GM19438 (cell line): Measurements from ENCODE around the gene CPNE8.

Experiments used
- ATAC-seq: cut with Tn5 transposase; IDR thresholded peaks from one replicate; pipeline ENCODE4 v1.9.1; 2021; ENCODE audit warnings: low read depth; ENCODE audit not compliant: unreplicated experiment

CPNE8 gene

DNA sequence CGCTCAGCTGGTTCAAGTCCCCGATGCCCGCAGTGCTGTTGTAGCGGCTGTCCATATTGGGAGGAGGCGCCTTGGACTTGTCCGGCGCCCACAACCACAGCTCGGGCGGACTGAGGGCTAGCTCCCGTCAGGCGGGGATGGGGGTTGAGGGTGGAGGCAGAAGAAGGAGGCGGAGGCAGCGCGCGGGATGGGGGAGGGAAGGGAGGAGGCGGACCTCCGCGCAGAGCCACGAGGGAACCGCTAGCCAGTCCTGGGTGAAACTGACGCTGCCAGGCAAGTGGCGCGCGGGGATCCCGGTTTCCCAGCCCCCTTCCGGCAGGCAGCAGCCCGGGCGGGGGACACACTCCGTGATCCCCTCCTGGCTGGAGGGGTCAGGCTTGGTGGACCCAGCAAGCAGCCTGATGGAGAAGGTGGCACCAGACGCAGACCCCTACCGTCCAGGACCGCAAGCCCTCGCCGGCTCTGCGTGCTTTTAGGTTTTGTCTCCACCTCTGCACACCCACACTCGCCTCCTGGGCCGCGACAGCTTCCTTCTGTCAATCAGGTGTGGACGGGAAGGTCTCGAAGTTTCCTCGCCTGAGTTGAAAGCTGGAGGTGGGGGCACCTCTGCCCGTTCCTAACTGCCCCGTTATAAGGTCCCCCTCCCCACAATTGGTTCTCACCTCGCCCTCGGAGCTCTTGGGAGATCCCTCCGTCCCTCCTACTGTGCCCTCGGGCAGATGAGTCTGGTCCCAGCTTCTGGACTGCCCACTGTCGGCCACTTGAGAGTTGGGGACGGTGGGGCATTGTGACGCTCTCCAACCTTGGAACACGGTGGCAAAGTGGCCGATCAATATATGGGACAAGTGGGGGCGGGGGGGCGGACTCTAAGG is at the start of gene CPNE8:
CPNE8 (minus strand) TSS at position 112 of the 872 bp plus-strand sequence; CDS start at position 55, 57 bp downstream.
- ATAC-seq = peak; percentile 56

DNA sequence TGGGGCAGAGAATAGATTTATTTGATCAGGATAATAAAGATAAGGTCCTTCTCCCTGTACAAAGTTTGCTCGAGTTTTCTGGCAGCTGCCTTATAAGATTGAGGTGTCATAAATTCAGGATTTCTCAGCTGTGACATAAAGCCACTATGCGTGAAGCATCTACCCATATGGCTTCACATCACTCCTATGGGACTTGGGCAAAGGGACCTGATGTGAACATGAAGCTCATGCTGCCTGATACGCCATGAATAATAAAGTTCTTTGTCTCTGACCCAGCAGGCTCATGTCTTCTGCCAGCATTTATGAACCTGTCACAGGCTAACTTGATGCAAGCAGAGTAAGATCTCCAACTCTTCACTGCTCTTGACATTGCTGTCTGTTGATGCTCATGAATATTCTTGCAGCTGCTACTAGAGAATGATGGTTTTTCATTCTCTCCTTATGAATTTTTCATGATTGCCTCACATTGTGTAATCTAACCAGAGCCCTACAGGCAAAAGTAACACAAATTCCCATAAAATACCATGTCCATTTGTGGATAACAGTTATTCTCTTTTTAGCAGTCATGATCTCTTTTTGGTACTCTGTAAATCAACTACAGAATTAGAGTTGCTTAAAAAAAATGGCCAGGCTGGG is 49.0 kb upstream of the CPNE8 start:
- no peak for ATAC-seq

DNA sequence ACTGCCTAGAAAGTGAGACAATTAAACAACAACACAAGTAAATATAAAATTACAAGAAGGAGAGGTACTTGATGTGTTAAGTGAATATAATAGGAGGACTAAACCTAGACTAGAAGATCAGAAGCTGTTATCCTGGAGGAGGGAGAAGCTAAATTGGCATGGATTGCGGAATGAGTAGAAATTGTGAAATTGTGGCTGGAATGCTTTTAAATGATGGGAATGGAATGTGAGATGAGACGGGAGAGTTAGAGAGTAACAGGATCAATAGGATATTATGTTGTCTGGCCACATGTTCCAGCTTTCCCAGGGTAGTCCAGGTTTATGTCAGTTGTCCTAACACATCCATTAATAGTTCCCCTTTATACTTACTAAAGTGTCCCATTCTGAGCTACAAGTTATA is 44.0 kb upstream of the CPNE8 start:
- ATAC-seq = no peak

DNA sequence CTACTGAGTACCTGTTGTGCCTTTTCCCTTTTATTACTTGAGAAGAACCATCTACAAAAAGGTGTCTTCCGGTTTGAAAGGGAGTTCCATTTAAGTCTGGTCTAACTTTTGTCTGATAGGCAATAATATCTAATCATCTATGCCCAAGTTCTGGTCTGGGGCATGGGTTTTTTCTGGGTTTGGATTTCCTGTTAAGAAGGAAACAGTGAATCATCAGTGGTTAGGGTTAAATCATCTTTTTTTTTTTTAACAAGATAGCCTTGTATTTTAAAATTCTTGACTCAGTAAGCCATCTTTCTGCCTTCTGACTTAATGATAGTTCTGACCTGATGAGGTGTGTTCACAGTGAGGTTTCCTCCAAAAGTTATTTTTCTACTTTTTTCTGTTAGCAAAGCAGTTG is 29.3 kb upstream of the CPNE8 start:
- ATAC-seq = no peak

DNA sequence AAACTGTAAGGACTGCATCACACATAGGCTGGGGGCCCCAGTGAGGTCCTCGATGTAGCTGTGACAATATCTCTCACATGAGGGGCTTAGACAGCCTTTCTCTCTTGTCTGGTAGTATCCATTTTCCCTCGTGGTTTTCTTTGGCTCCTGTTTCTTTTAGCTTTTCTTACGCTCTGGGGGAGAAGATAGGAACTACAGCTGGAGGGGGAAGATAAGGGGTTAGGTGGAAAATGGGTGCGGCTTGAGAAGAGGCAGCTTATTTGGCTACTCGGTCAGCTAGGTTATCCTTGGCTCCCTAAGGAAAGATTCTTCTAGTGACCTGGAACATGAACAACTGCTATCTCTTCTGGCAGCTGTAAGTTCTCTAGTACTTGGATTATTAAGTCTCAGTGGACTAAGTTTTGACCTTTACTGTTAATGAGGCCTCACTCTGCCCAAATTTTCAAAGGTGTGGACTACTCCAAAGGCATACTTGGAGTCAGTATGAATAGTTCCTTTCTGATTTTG is 28.7 kb upstream of the CPNE8 start:
- no peak for ATAC-seq

- no peak for ATAC-seq
These were observed 26.9 kb upstream of the CPNE8 start for GRCh38 chr12:38932320-38932719.

- ATAC-seq = no peak
These were observed 26.1 kb upstream of the CPNE8 start for GRCh38 chr12:38931461-38931860.

GRCh38 chr12:38930990-38931389 is 25.6 kb upstream of the CPNE8 start:
- no peak for ATAC-seq

DNA sequence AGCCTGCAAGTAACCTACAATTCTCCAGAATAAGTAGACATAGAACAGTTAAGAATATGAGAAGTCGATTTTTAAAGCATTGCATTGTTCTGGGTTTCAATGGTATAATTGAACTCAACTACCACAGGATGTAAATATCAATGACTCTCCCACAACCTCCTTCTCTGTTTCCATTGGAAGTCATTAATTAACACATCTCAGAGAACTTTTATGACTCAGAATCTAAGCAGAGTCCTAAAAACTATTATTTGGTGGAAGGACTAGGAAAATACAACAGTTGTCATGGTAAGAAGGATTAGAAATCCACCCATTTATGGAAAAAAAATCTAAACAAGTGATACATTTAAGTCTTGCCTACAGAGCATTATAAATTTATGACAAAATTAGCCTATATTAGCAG is 21.1 kb upstream of the CPNE8 start:
- ATAC-seq = no peak

GRCh38 chr12:38921025-38921677 is 15.8 kb upstream of the CPNE8 start:
- ATAC-seq = no peak

GRCh38 chr12:38919191-38919590 is 13.8 kb upstream of the CPNE8 start:
- ATAC-seq = no peak

- ATAC-seq = no peak
These were observed 10.2 kb upstream of the CPNE8 start for GRCh38 chr12:38915429-38916182.

GRCh38 chr12:38912116-38912515 is 6.7 kb upstream of the CPNE8 start:
- no peak for ATAC-seq

- ATAC-seq = no peak
These were observed 6.2 kb upstream of the CPNE8 start for GRCh38 chr12:38911611-38912010.

DNA sequence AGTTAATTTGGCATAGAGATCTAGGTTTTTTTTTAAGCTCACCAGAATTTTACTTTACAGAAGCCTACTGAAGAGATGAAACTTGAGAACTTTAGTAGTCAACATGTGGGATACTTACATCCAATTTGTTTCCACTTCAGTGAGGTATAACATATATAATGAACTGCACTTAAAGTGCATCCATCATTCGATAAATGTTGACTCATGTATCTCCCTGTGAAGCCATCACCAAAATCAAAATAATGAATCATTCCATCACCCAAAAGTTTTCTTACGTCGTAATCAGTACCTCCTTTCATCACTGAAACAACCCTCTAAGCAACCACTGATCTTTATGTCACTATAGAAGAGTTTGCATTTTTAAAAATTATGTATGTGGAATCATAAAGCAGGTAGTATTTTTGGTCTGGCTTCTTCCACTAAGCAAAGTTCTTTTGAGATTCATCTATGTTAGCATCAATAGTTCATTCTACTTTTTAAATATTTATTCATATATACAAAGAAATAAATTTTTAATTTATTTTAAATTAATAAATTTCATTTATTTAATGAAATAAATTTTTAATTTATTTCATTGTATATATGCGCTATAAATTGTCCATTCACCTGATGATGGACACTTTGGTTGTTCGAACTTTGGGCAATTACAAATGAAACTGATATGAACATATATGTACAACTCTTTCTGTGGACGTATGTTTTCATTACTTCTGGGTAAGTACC is 2.0 kb upstream of the CPNE8 start:
- ATAC-seq = no peak

DNA sequence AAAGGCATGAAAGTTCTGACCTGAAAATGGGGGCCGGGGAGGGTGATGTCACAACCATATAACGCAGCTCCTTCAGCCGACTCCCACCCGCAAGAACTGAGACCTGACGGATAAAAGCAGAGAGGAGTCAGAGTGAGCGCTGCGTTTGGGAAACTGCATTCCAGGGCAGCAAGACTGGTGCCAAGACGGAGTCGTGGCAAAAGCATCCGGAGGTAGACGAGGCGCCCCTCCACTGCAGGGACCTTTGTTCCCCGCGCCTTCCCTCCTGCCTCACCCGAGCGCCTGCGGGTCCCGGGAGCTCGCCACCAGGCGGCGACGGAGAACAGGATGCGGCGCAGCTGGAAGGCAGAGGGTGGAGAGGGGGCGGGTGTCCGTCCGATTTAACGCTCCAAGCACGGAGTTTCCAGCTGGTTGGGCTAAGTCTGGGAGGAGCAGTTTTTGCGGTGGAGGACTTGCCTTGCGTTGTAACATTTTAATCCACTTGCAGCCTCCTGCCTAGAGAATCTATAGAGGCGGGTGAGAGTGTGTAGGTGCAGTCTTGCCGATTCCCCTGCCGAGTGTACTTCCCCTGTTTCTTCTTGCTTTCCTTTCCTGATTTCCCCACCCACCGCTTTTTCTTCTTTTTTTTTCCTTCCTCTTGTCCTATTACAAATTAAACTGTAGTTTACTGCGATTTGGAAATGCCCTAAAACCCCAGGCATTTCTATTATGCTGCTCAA is 1.2 kb upstream of the CPNE8 start:
- ATAC-seq = peak; percentile 46

DNA sequence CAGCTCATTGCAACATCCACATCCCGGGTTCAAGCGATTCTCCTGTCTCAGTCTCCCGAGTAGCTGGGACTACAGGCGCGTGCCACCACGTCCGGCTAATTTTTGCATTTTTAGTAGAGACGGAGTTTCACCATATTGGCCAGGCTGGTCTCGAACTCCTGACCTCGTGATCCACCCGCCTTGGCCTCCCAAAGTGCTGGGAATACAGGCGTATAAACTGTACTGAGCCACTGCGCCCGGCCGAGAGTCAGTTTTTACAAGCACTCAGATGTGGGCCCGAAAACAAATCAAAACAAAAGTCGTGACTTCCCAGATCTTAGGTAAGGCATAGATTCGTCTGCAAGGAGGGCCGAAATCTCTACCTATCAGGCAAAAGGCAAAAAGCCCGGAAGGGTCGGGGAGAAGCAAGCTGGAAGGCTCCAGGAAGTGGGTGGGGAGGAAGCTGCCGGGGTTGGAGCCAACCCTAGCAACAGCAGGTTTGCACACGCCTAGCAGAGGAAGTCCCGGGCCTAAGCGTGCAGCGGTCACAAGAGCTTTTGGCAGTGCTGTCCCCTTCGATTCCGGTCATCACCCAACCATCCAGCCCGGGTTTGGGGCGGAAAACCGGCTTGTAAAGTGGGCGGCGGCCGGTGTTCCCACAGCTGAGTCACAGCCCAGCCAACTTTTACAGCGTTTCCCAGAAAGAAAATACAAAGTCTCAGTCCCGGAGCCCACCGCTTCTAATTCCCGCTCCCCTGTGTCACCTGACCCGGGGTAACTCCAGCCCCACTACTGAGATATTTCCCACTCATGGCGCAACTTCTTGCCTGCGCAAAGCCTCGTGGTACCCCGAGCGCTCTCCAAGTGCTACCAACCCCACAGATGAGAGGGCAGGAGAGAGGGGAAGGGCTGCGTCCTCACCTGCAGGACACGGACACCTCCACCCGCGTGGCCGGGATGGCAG is 583 bp downstream of the CPNE8 start:
- ATAC-seq = peak; percentile 64

- ATAC-seq = no peak
These were observed 1.8 kb downstream of the CPNE8 start for GRCh38 chr12:38903596-38903995.
